Osteoblast (primary cell): Measurements from ENCODE around the gene SEMA3A. TPM values are rescaled to one million over a fixed set of nuclear protein-coding genes. Genes with fewer than 3 reads are reported as not detected.

ENCODE experiments used
- DNase-seq: peaks from one replicate; pipeline ENCODE4 v3.0.0; 2011; ENCODE audit warnings: low spot score, mixed read lengths; ENCODE audit not compliant: insufficient read length; ENCODE audit errors: missing footprints
- H2AFZ ChIP-seq: 2 replicates; pipeline ENCODE4 v1.6.0; 2011; ENCODE audit warnings: mild to moderate bottlenecking, low read length
- H3K27ac ChIP-seq: 2 replicates; pipeline ENCODE4 v1.5.1; 2011; ENCODE audit warnings: mild to moderate bottlenecking, low read depth, low read length, moderate library complexity
- H3K27me3 ChIP-seq: 2 replicates; pipeline ENCODE4 v1.6.0; 2012; ENCODE audit warnings: mild to moderate bottlenecking, control low read depth, inconsistent platforms, low read length, moderate library complexity; ENCODE audit not compliant: insufficient read depth
- H3K36me3 ChIP-seq: 2 replicates; pipeline ENCODE4 v1.5.1; 2011; ENCODE audit warnings: mild to moderate bottlenecking, low read length, control low read depth, moderate library complexity; ENCODE audit not compliant: insufficient read depth
- H3K4me1 ChIP-seq: 2 replicates; pipeline ENCODE4 v1.5.1; 2011; ENCODE audit warnings: mild to moderate bottlenecking, low read length, control low read depth, moderate library complexity; ENCODE audit not compliant: insufficient read depth
- H3K4me2 ChIP-seq: 2 replicates; pipeline ENCODE4 v1.6.0; 2011; ENCODE audit warnings: mild to moderate bottlenecking, low read length; ENCODE audit not compliant: insufficient read depth
- H3K4me3 ChIP-seq: fragments of 200-600 bp; sonication (generic); 3 replicates; pipeline ENCODE4 v1.5.1; 2012; ENCODE audit warnings: mild to moderate bottlenecking, low read length, inconsistent platforms; ENCODE audit not compliant: insufficient read depth
- H3K79me2 ChIP-seq: 2 replicates; pipeline ENCODE4 v1.6.0; 2012; ENCODE audit warnings: mild to moderate bottlenecking, low read length, control low read depth, inconsistent platforms; ENCODE audit not compliant: insufficient read depth
- H3K9me3 ChIP-seq: 2 replicates; pipeline ENCODE4 v1.5.1; 2011; ENCODE audit warnings: low read depth, low read length, control low read depth
- H4K20me1 ChIP-seq: 2 replicates; pipeline ENCODE4 v1.6.0; 2012; ENCODE audit warnings: mild to moderate bottlenecking, low read length, control low read depth; ENCODE audit not compliant: insufficient read depth
- total RNA-seq: library from RNA; depleted of rRNA; stranded (reverse); fragments of >200 nt; gene quantifications from 2 replicates; pipeline ENCODE4 v1.2.3, GENCODE V29; 2012
- TF ChIP-seq, protein P1 (sequence below): IDR thresholded peaks from 2 replicates; pipeline ENCODE4 v1.5.1; 2011; ENCODE audit warnings: mild to moderate bottlenecking, low read depth, low read length, moderate library complexity; ENCODE audit errors: extremely low read depth

Gene SEMA3A
- total RNA-seq, 1 donor, result 2.5 TPM

DNA sequence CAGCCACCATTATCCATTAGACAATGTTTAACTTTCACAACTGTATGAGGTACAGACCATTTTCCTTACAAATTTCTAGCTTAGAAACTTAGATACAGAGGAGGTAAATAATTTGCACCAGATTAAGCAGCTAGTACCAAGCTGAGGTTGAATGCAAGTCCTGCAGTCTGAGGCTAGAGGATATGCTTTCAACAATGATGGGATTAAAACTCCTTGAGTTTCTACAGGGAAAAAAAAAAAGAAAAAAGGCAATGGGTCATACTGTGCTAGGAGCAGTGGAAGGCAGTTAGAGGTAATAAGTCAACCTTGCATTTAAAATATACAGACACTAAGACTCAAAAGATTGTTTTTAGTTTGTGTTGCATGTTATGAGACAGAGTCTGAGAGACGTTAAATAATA lies 86.5 kb downstream of the SEMA3A start:
- no peaks in the 10 kb centered on the region for H3K27me3 ChIP-seq
- DNase-seq, result peak; percentile 22

DNA sequence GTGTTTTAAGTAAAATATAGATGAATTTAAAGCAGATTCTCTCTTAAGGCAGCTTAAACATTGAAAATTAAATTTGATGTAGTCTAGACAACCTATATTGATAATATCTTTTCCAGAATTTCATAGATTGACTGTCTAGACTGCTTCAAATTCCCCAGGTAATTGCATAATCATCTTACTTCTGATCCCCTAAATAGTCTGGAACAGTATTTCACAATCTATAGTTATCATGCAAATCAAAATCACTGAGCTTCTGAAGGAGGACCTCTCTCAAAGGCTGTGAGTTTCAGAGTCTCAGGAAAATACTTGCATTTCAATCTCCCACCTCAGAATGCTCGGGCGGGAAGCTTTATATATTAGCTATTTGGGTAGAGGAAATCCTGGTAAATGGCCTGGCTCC lies 87.3 kb downstream of the SEMA3A start:
- TF ChIP-seq, protein P1, sequence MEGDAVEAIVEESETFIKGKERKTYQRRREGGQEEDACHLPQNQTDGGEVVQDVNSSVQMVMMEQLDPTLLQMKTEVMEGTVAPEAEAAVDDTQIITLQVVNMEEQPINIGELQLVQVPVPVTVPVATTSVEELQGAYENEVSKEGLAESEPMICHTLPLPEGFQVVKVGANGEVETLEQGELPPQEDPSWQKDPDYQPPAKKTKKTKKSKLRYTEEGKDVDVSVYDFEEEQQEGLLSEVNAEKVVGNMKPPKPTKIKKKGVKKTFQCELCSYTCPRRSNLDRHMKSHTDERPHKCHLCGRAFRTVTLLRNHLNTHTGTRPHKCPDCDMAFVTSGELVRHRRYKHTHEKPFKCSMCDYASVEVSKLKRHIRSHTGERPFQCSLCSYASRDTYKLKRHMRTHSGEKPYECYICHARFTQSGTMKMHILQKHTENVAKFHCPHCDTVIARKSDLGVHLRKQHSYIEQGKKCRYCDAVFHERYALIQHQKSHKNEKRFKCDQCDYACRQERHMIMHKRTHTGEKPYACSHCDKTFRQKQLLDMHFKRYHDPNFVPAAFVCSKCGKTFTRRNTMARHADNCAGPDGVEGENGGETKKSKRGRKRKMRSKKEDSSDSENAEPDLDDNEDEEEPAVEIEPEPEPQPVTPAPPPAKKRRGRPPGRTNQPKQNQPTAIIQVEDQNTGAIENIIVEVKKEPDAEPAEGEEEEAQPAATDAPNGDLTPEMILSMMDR, result no peak
- no peaks in the 10 kb centered on the region for H3K9me3 ChIP-seq

More for the DNA sequence above, 86.5 kb downstream of the SEMA3A start:
- H3K4me2 ChIP-seq, result no peak overlapping the region
- H3K27ac ChIP-seq, result no peak overlapping the region
- no peaks in the 10 kb centered on the region for H3K9me3 ChIP-seq
- no peaks in the 10 kb centered on the region for H3K36me3 ChIP-seq
- H3K4me3 ChIP-seq, result no peak overlapping the region
- H3K79me2 ChIP-seq, result no peaks in the 10 kb centered on the region
- no peaks in the 10 kb centered on the region for H4K20me1 ChIP-seq
- H2AFZ ChIP-seq, result no peak overlapping the region
- TF ChIP-seq, protein P1, result no peak
- peaks cover 5% of the 10 kb centered on the region for H3K4me1 ChIP-seq

DNA sequence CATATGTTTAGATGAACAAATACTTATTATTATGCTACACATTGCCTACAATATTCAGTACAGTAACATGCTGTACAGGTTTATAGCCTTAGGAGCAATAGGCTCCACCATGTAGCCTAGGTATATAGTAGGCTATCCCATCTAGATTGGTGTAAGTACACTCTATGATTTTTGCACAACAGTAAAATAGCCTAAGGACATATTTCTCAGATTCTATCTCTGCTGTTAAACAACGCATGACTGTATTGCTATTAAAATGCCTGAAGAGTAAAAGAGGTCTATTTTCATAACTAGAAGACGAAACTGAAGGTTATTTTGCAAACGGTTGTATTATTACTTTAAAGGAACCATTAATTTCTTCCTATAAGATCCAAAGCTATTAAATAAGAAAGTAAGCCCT lies 88.3 kb downstream of the SEMA3A start:
- H3K36me3 ChIP-seq, result no peaks in the 10 kb centered on the region
- H3K4me3 ChIP-seq, result no peak overlapping the region
- H3K4me2 ChIP-seq, result no peak overlapping the region
- TF ChIP-seq, protein P1, result no peak
- no peaks in the 10 kb centered on the region for H3K27me3 ChIP-seq
- H3K4me1 ChIP-seq, result no peaks in the 10 kb centered on the region
- H3K79me2 ChIP-seq, result no peaks in the 10 kb centered on the region
- no peak overlapping the region for H3K27ac ChIP-seq
- no peaks in the 10 kb centered on the region for H4K20me1 ChIP-seq
- DNase-seq, result no peak
- H2AFZ ChIP-seq, result no peak overlapping the region
- H3K9me3 ChIP-seq, result no peaks in the 10 kb centered on the region

More for the DNA sequence above, 87.3 kb downstream of the SEMA3A start:
- no peak for DNase-seq
- no peaks in the 10 kb centered on the region for H3K4me1 ChIP-seq
- no peak overlapping the region for H3K27ac ChIP-seq
- H3K4me2 ChIP-seq, result no peak overlapping the region
- H3K79me2 ChIP-seq, result no peaks in the 10 kb centered on the region
- no peaks in the 10 kb centered on the region for H4K20me1 ChIP-seq
- no peak overlapping the region for H3K4me3 ChIP-seq
- no peak overlapping the region for H2AFZ ChIP-seq
- no peaks in the 10 kb centered on the region for H3K27me3 ChIP-seq
- no peaks in the 10 kb centered on the region for H3K36me3 ChIP-seq

DNA sequence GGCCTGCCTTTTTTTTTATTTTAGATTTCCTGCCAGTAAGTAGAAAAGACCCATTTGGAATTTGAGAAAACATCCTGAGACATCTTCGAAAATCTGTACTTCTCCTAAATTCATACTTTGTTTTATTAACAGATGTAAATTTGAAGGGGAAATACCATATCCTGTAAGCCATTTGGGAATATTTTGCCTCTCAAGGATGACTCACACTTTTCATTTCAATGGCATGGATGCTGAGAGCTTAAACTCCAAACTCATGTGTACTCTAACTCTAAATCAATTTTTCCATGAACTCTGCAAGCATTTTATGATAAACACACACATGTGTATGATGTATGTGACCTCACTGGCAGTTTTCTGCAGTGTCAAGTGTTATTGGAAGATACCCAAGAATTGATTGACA lies 89.0 kb downstream of the SEMA3A start:
- Histone ChIP-seq H3K79me2 (no peaks in the 10 kb centered on the region), H2AFZ (no peak overlapping the region), H4K20me1 (no peaks in the 10 kb centered on the region), H3K4me3 (no peak overlapping the region), H3K4me2 (no peak overlapping the region), H3K27ac (no peak overlapping the region), H3K36me3 (no peaks in the 10 kb centered on the region), H3K9me3 (no peaks in the 10 kb centered on the region), H3K4me1 (no peaks in the 10 kb centered on the region), H3K27me3 (no peaks in the 10 kb centered on the region)
- TF ChIP-seq, protein P1, result no peak
- no peak for DNase-seq
